ENCODE data around the gene MIGA2.
A peak's percentile ranks its signal among the peaks of the same experiment; 100 is the strongest.
"Not testable (repeated sequence)": the region's sequence is repeated elsewhere in the genome, so short reads cannot be mapped to it uniquely, and the experiment has no call there.

MIGA2 gene

GRCh38 chr9:129110740-129111527, 74.5 kb downstream of the MIGA2 start, which contains the start of the genes CRAT and PTPA:
Gene CRAT, minus strand, starts transcription at chr9:129110793. Its CDS starts 284 bp downstream, at chr9:129110509.
Gene PTPA, plus strand, starts transcription at chr9:129111415. Its CDS starts 186 bp downstream, at chr9:129111601.
- FAIRE-seq, result peak; percentile 81
- peak; percentile 100 for DNase-seq (ENCODE audit: extremely low spot score, insufficient read length, low read depth)

- DNase-seq (ENCODE audit: extremely low spot score, insufficient read length, low read depth) (no peak), FAIRE-seq (peak; percentile 56)
These were observed 75.2 kb downstream of the MIGA2 start for GRCh38 chr9:129111528-129112151.

GRCh38 chr9:129112526-129112925, 76.1 kb downstream of the MIGA2 start:
- not testable (repeated sequence) for FAIRE-seq; DNase-seq (ENCODE audit: extremely low spot score, insufficient read length, low read depth)

DNA sequence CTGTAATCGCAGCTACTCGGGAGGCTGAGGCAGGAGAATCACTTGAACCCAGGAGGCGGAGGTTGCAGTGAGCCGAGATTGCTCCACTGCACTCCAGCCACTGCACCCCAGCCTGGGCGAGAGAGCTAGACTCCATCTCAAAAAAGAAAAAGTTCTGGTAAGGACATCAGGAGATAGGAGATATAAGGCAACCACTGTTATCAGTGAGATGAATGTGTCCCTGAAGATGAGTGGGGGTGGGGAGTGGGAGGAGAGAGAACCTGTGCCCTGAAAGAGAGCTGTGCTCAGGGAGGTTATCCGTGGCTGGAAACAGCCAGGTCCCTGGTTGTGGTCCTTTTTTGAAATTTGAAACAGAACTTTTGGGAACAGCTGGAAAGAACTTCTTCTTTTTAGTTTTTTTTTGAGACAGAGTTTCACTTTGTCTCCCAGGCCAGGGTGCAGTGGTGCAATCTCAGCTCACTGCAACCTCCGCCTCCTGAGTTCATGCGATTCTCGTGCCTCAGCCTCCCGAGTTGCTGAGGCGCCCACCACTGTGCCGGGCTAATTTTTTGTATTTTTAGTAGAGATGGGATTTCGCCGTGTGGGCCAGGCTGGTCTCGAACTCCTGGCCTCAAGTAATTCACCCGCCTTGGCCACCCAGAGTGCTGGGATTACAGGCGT, 77.3 kb downstream of the MIGA2 start:
- FAIRE-seq (no peak), DNase-seq (ENCODE audit: extremely low spot score, insufficient read length, low read depth) (no peak)

DNA sequence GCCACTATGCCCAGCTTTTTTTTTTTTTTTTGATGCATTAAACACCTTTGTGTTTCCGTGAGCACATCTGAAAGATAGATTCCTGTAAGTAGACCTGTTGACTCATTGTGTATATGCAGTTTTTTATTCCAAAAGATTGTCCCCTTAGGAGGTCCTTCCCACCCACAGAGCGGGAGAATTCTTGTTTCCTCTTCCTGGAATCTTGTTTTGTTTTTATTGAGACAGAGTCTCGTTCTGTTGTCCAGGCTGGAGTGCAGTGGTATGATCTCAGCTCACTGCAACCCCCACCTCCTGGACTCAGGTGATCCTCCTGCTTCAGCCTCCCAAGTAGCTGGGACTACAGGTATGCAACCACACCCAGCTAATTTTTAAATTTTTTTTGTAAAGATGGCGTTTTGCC, 82.4 kb downstream of the MIGA2 start:
- DNase-seq (ENCODE audit: extremely low spot score, insufficient read length, low read depth), result no peak
- no peak for FAIRE-seq

DNA sequence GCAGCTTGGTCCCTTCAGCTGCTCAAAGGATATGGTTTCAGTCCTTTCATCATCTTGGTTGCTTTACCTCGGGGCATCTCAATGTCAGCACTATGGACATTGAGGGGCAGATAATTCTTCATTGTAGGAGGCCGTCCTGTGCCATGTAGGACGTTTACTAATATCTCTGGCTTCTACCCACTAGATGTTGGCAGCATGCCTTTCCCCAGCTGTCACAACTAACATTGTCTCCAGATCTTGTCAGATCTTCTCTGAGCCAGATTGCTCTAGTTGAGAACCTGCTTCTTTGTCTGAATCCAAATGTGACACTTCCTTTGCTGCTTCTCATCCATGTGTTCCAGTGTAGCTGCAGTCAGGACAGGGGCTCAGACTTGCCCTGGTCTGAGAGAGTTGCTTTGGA, 85.1 kb downstream of the MIGA2 start:
- FAIRE-seq, result no peak
- DNase-seq (ENCODE audit: extremely low spot score, insufficient read length, low read depth), result no peak
